Measurements from ENCODE around the gene STON2.

The STON2 gene

GRCh38 chr14:81343701-81344100, 56.4 kb downstream of the STON2 start:
- TF ChIP-seq ISL1 (CRISPR knock-in tag; IDR thresholded peaks at IDR 0.05) (no peak), OSR1 (CRISPR knock-in tag; IDR thresholded peaks at IDR 0.05) (no peak), PPARA (CRISPR knock-in tag; IDR thresholded peaks at IDR 0.05; ENCODE audit: borderline replicate concordance) (no peak), ZNF565 (CRISPR knock-in tag; conservative IDR thresholded peaks at IDR 0.05; ENCODE audit: low read depth) (no peak), POU6F1 (CRISPR knock-in tag; IDR thresholded peaks at IDR 0.05; ENCODE audit: borderline replicate concordance, low read depth) (no peak), ZFP30 (CRISPR knock-in tag; IDR thresholded peaks at IDR 0.05) (no peak), ZFP3 (CRISPR knock-in tag; IDR thresholded peaks at IDR 0.05) (no peak), TOX (CRISPR knock-in tag; IDR thresholded peaks at IDR 0.05; ENCODE audit: borderline replicate concordance) (no peak), GLIS3 (CRISPR knock-in tag; IDR thresholded peaks at IDR 0.05) (no peak), ZC3H10 (CRISPR knock-in tag; IDR thresholded peaks at IDR 0.05) (no peak), ZNF8 (CRISPR knock-in tag; IDR thresholded peaks at IDR 0.05) (no peak), CREB5 (CRISPR knock-in tag; IDR thresholded peaks at IDR 0.05; ENCODE audit: low read depth) (no peak), TSHZ2 (CRISPR knock-in tag; IDR thresholded peaks at IDR 0.05) (no peak), BACH2 (CRISPR knock-in tag; IDR thresholded peaks at IDR 0.05; ENCODE audit: borderline replicate concordance) (no peak), CSRNP3 (CRISPR knock-in tag; IDR thresholded peaks at IDR 0.05) (no peak), RARB (CRISPR knock-in tag; IDR thresholded peaks at IDR 0.05) (no peak), TCF4 (CRISPR knock-in tag; IDR thresholded peaks at IDR 0.05; ENCODE audit: borderline replicate concordance) (no peak), ESRRG (CRISPR knock-in tag; IDR thresholded peaks at IDR 0.05) (no peak), PATZ1 (CRISPR knock-in tag; IDR thresholded peaks at IDR 0.05; ENCODE audit: borderline replicate concordance) (no peak), SNAI2 (CRISPR knock-in tag; IDR thresholded peaks at IDR 0.05) (no peak)
- no peak for ATAC-seq

GRCh38 chr14:81342850-81343580, 57.1 kb downstream of the STON2 start:
- no peak for ATAC-seq
- no peak for TF ChIP-seq GLIS3 (CRISPR knock-in tag; IDR thresholded peaks at IDR 0.05)
- TF ChIP-seq SNAI2 (CRISPR knock-in tag; IDR thresholded peaks at IDR 0.05), result no peak
- TF ChIP-seq ZNF70 (CRISPR knock-in tag; IDR thresholded peaks at IDR 0.05), result no peak
- TF ChIP-seq ZC3H10 (CRISPR knock-in tag; IDR thresholded peaks at IDR 0.05), result no peak
- TF ChIP-seq CREB5 (CRISPR knock-in tag; IDR thresholded peaks at IDR 0.05; ENCODE audit: low read depth), result no peak
- TF ChIP-seq PATZ1 (CRISPR knock-in tag; IDR thresholded peaks at IDR 0.05; ENCODE audit: borderline replicate concordance), result no peak
- no peak for TF ChIP-seq ZNF565 (CRISPR knock-in tag; conservative IDR thresholded peaks at IDR 0.05; ENCODE audit: low read depth)
- TF ChIP-seq TSHZ2 (CRISPR knock-in tag; IDR thresholded peaks at IDR 0.05), result no peak
- TF ChIP-seq OSR1 (CRISPR knock-in tag; IDR thresholded peaks at IDR 0.05), result no peak
- TF ChIP-seq RARB (CRISPR knock-in tag; IDR thresholded peaks at IDR 0.05), result no peak
- no peak for TF ChIP-seq ZNF8 (CRISPR knock-in tag; IDR thresholded peaks at IDR 0.05)
- no peak for TF ChIP-seq PPARA (CRISPR knock-in tag; IDR thresholded peaks at IDR 0.05; ENCODE audit: borderline replicate concordance)

Measured in SK-N-SH treated with all-trans-retinoic acid at 6 μM for 48 hours (cell line).